Measurements from ENCODE around the gene ATXN1. TPM values are rescaled to one million over a fixed set of nuclear protein-coding genes. Genes with fewer than 3 reads are reported as not detected.
"Not testable (repeated sequence)": the region's sequence is repeated elsewhere in the genome, so short reads cannot be mapped to it uniquely, and the experiment has no call there.

ATXN1 gene
- total and polyA plus RNA-seq, 2 donors from 2014 or later: 4.2 to 58.2 TPM

DNA sequence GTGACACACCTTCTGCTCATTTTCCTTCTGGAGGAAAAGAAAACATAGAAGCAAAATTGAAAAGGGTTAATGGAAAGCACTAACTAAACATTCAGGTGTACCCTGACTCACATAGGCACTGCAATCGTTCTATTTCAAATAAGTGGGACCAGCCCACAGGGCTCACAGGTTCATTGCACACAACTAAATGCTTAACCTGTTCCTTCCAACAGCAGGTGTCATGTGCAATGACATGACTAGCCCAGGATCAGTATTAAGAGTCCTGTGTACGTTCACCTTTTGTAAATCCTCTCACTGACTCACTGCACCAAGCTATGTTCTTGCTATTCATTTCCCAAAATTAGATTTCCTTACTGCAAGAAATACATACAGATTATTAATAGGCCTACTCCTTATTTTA is 371.6 kb downstream of the ATXN1 start:
- H3K9ac ChIP-seq (ENCODE audit: low read length in 3 of 3): no peak overlapping the region
- peaks cover 4 to 5% (median 4%) of the 10 kb centered on the region in 3 donors for H3K4me1 ChIP-seq (ENCODE audit: control insufficient read depth in 2 of 3, insufficient read depth in 2 of 3, low read depth in 1 of 3, low read length in 3 of 3)
- H3K36me3 ChIP-seq (ENCODE audit: control insufficient read depth in 2 of 3, insufficient read depth in 3 of 3, low read length in 3 of 3): no peaks in the 10 kb centered on the region
- intact Hi-C loops (cut with DNase I): no loop called here
- H3K27ac ChIP-seq (ENCODE audit: low read depth in 2 of 2, low read length in 2 of 2): no peak overlapping the region
- TF ChIP-seq, protein P1, sequence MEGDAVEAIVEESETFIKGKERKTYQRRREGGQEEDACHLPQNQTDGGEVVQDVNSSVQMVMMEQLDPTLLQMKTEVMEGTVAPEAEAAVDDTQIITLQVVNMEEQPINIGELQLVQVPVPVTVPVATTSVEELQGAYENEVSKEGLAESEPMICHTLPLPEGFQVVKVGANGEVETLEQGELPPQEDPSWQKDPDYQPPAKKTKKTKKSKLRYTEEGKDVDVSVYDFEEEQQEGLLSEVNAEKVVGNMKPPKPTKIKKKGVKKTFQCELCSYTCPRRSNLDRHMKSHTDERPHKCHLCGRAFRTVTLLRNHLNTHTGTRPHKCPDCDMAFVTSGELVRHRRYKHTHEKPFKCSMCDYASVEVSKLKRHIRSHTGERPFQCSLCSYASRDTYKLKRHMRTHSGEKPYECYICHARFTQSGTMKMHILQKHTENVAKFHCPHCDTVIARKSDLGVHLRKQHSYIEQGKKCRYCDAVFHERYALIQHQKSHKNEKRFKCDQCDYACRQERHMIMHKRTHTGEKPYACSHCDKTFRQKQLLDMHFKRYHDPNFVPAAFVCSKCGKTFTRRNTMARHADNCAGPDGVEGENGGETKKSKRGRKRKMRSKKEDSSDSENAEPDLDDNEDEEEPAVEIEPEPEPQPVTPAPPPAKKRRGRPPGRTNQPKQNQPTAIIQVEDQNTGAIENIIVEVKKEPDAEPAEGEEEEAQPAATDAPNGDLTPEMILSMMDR (IDR thresholded peaks at IDR 0.05; ENCODE audit: borderline replicate concordance, extremely low read depth, insufficient read depth): no peak
- DNase-seq: no peak
- FAIRE-seq: no peak
- H3K27me3 ChIP-seq (ENCODE audit: control insufficient read depth, insufficient read depth, low read length): no peaks in the 10 kb centered on the region
- H3K4me3 ChIP-seq (ENCODE audit: low read length in 3 of 3): no peak overlapping the region
- no peaks in the 10 kb centered on the region for H3K9me3 ChIP-seq (ENCODE audit: control insufficient read depth in 2 of 3, insufficient read depth in 1 of 3, low read length in 3 of 3)

- intact Hi-C loops (cut with DNase I): no loop called here
- H3K36me3 ChIP-seq (ENCODE audit: control insufficient read depth in 2 of 3, insufficient read depth in 3 of 3, low read length in 3 of 3): no peaks in the 10 kb centered on the region
- H3K27me3 ChIP-seq (ENCODE audit: control insufficient read depth, insufficient read depth, low read length): no peaks in the 10 kb centered on the region
- DNase-seq: no peak
- no peak for FAIRE-seq
- no peaks in the 10 kb centered on the region for H3K9me3 ChIP-seq (ENCODE audit: control insufficient read depth in 2 of 3, insufficient read depth in 1 of 3, low read length in 3 of 3)
- H3K9ac ChIP-seq (ENCODE audit: low read length in 3 of 3): no peak overlapping the region
- no peak overlapping the region for H3K27ac ChIP-seq (ENCODE audit: low read depth in 2 of 2, low read length in 2 of 2)
- no peak overlapping the region for H3K4me3 ChIP-seq (ENCODE audit: low read length in 3 of 3)
- peaks cover 4 to 5% (median 4%) of the 10 kb centered on the region in 3 donors for H3K4me1 ChIP-seq (ENCODE audit: control insufficient read depth in 2 of 3, insufficient read depth in 2 of 3, low read depth in 1 of 3, low read length in 3 of 3)
- TF ChIP-seq, protein P1 (IDR thresholded peaks at IDR 0.05; ENCODE audit: borderline replicate concordance, extremely low read depth, insufficient read depth): no peak
Measured at GRCh38 chr6:16388488-16388887, 372.8 kb downstream of the ATXN1 start.

DNA sequence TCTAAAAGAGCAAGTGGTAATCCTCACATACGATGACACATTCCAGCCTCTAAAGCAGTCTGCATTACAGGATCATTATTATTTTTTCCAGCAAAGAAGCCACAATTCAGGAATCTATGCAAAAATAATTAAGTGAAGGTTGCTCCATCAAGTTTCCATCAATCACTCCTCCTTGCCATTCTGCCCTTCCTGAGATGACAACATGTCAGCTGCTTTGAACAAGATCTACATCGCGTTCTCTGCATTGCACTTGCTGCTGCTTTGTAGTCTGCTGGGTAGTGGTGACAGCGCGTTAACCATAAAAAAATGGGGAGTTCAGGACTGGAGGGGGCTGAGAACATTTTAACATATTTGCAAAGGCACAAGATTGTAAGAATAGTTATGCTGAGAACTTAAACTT is 375.2 kb downstream of the ATXN1 start:
- TF ChIP-seq, protein P1 (IDR thresholded peaks at IDR 0.05; ENCODE audit: borderline replicate concordance, extremely low read depth, insufficient read depth): no peak
- DNase-seq (no peak), FAIRE-seq (no peak)
- H3K27ac ChIP-seq (ENCODE audit: low read depth in 2 of 2, low read length in 2 of 2): no peak overlapping the region
- H3K27me3 ChIP-seq (ENCODE audit: control insufficient read depth, insufficient read depth, low read length): no peaks in the 10 kb centered on the region
- intact Hi-C loops (cut with DNase I): no loop called here
- H3K36me3 ChIP-seq (ENCODE audit: control insufficient read depth in 2 of 3, insufficient read depth in 3 of 3, low read length in 3 of 3): no peaks in the 10 kb centered on the region
- H3K4me3 ChIP-seq (ENCODE audit: low read length in 3 of 3): no peak overlapping the region
- no peaks in the 10 kb centered on the region for H3K9me3 ChIP-seq (ENCODE audit: control insufficient read depth in 2 of 3, insufficient read depth in 1 of 3, low read length in 3 of 3)
- no peak overlapping the region for H3K9ac ChIP-seq (ENCODE audit: low read length in 3 of 3)
- peaks cover 0 to 4% (median 3%) of the 10 kb centered on the region in 3 donors for H3K4me1 ChIP-seq (ENCODE audit: control insufficient read depth in 2 of 3, insufficient read depth in 2 of 3, low read depth in 1 of 3, low read length in 3 of 3)

GRCh38 chr6:16383607-16384206 is 377.6 kb downstream of the ATXN1 start:
- Histone ChIP-seq H3K27ac (ENCODE audit: low read depth in 2 of 2, low read length in 2 of 2) (no peak overlapping the region), H3K9me3 (ENCODE audit: control insufficient read depth in 2 of 3, insufficient read depth in 1 of 3, low read length in 3 of 3) (no peaks in the 10 kb centered on the region)
- no peak for DNase-seq

GRCh38 chr6:16381968-16382367 is 379.3 kb downstream of the ATXN1 start:
- not testable (repeated sequence) for DNase-seq

More at GRCh38 chr6:16383607-16384206, 377.6 kb downstream of the ATXN1 start:
- no peak for FAIRE-seq
- Histone ChIP-seq H3K4me1 (ENCODE audit: control insufficient read depth in 2 of 3, insufficient read depth in 2 of 3, low read depth in 1 of 3, low read length in 3 of 3) (peaks cover 0 to 4% (median 3%) of the 10 kb centered on the region in 3 donors), H3K4me3 (ENCODE audit: low read length in 3 of 3) (no peak overlapping the region), H3K9ac (ENCODE audit: low read length in 3 of 3) (no peak overlapping the region), H3K36me3 (ENCODE audit: control insufficient read depth in 2 of 3, insufficient read depth in 3 of 3, low read length in 3 of 3) (no peaks in the 10 kb centered on the region), H3K27me3 (ENCODE audit: control insufficient read depth, insufficient read depth, low read length) (no peaks in the 10 kb centered on the region)
- intact Hi-C loops (cut with DNase I): no loop called here
- TF ChIP-seq, protein P1 (IDR thresholded peaks at IDR 0.05; ENCODE audit: borderline replicate concordance, extremely low read depth, insufficient read depth): no peak

More at GRCh38 chr6:16381968-16382367, 379.3 kb downstream of the ATXN1 start:
- FAIRE-seq; H3K4me3 ChIP-seq (ENCODE audit: low read length in 3 of 3); H3K36me3 ChIP-seq (ENCODE audit: control insufficient read depth in 2 of 3, insufficient read depth in 3 of 3, low read length in 3 of 3); H3K9me3 ChIP-seq (ENCODE audit: control insufficient read depth in 2 of 3, insufficient read depth in 1 of 3, low read length in 3 of 3); H3K27me3 ChIP-seq (ENCODE audit: control insufficient read depth, insufficient read depth, low read length); H3K9ac ChIP-seq (ENCODE audit: low read length in 3 of 3); H3K4me1 ChIP-seq (ENCODE audit: control insufficient read depth in 2 of 3, insufficient read depth in 2 of 3, low read depth in 1 of 3, low read length in 3 of 3); intact Hi-C loops (cut with DNase I); H3K27ac ChIP-seq (ENCODE audit: low read depth in 2 of 2, low read length in 2 of 2): not testable (repeated sequence)
